T-helper 1 cell treated with Interleukin-12 subunit alpha and Interleukin-12 subunit beta and Interleukin-4 antibody, amounts not matched to agents 30 ng/mL and 1 ng/mL, for 36 hours (primary cell): Measurements from ENCODE around the gene KRTAP12-4. TPM values are rescaled to one million over a fixed set of nuclear protein-coding genes. Genes with fewer than 3 reads are reported as not detected.
"Not testable (repeated sequence)": the region's sequence is repeated elsewhere in the genome, so short reads cannot be mapped to it uniquely, and the experiment has no call there.

ENCODE experiments used
- intact Hi-C: fragments of 100-400 bp; cut with micrococcal nuclease; formaldehyde crosslinking; loops from one replicate; pipeline ENCODE4 v1.15.1; 2024
- total RNA-seq: library from RNA; stranded (reverse); gene quantifications from 2 replicates; pipeline ENCODE4 v1.2.3, GENCODE V29; 2022

The KRTAP12-4 gene
- total RNA-seq, 1 donor from 2014 or later = not detected

DNA sequence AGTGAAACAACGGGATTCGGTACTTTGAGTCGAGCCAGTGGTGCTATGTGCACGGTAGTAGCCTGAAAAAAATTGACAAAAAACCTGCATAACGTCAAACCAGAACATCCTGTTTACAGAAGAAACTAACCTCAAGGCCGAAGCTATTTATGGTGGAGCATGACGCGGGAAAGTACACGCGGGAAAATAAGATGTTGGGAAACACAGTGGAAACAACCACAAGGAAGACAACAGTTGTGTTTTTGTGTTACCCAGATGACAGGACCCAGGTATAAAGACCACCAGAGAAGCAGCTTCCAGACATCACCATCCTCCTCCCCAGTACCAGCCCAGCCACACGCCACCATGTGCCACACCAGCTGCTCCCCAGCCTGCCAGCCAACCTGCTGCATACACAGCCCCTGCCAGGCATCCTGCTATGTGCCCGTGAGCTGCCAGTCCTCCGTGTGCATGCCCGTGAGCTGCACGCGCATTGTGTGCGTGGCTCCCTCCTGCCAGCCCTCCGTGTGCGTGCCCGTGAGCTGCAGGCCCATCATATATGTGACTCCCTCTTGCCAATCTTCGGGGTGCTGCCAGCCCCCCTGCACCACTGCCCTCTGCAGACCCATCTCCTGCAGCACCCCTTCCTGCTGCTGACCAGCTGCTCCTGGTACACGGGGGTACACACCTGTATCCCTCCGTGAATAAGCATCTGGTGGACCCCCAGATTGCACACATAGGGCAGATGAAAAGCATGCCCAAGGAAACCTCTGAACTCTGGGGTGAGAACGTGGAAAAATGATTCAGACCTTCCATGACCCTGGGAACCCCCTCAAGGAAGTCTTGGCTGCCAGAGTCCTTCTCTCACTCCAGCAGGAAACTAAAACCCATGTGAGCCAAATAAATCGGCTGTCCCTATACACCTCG lies 3.4 kb upstream of the KRTAP12-4 start, which contains the start of gene KRTAP12-3:
TSS of gene KRTAP12-3 (plus strand) at position 298 of the 906 bp plus-strand sequence. CDS start at position 346, 48 bp downstream.
- intact Hi-C loops = loop anchor here (1.0 to 10.0 kb wide), 4 partner anchors 13 to 147 kb away; partner anchors contain the start of gene UBE2G2

DNA sequence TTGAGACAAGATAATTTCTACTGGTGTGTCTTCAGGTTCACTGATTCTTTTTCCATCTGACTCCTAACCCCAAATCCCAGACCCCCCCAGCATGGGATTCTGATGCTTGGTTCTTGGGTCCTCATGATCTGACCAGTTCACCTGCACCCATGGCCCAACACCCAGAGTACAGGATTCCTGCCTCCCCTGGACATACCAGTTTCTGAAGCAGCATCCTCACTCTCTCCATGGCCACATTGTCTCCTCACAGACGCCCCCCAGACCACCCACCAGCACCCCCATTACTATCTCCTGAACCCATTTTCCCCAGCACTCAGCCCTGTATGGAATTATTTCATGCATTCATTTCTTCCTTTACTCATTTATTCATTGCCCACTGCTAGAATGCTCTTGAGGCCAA lies 2.4 kb upstream of the KRTAP12-4 start:
- intact Hi-C loops = loop anchor here (1.0 to 10.0 kb wide), 3 partner anchors 38 to 148 kb away; partner anchors contain the start of gene UBE2G2

GRCh38 chr21:44653656-44654575 lies 543 bp downstream of the KRTAP12-4 start:
- intact Hi-C loops = loop anchor here (10.0 kb wide), 1 partner anchor 151 kb away; the partner anchor contains the start of gene UBE2G2

- intact Hi-C loops = loop anchor here (10.0 kb wide), 1 partner anchor 152 kb away; the partner anchor contains the start of gene UBE2G2
Measured at GRCh38 chr21:44653123-44653522, 1.3 kb downstream of the KRTAP12-4 start.

DNA sequence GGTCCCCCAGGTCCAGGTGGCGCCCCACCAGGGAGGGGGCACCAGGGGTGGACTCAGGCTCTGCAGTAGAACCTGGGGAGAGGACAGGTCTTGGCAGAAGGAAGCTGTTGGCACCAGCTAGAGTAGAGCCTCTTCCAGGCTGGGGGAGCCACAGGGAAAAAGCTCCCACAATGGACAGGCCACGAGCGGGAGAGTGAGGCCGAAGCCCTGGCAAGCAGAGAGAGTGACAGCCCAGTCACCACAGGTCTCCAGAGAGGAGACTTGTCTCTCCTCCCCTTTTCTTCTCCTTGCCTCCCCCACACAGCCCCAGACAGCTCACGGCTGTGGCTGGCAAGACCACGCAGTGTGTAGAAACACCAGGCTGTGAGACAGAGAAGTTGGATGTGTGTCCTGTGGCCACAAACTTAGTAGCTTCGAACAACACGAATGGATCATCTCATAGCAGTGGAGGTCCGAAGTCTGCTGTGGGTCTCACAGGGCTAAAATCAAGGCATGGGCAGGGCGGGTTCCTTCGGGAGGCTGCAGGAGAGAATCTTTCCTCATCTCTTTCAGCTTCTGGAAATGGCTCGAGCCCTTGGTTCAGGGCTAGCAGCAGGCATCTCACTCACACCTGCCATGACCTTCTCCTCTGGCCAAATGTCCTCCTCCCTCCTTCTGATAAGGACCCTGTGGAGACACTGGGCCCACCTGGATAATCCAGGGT lies 3.3 kb downstream of the KRTAP12-4 start:
- intact Hi-C loops = loop anchor here (10.0 kb wide), 1 partner anchor 154 kb away; the partner anchor contains the start of gene UBE2G2

- intact Hi-C loops = loop anchor here (10.0 kb wide), 1 partner anchor 154 kb away; the partner anchor contains the start of gene UBE2G2
Measured at GRCh38 chr21:44650265-44650972, 4.0 kb downstream of the KRTAP12-4 start.

DNA sequence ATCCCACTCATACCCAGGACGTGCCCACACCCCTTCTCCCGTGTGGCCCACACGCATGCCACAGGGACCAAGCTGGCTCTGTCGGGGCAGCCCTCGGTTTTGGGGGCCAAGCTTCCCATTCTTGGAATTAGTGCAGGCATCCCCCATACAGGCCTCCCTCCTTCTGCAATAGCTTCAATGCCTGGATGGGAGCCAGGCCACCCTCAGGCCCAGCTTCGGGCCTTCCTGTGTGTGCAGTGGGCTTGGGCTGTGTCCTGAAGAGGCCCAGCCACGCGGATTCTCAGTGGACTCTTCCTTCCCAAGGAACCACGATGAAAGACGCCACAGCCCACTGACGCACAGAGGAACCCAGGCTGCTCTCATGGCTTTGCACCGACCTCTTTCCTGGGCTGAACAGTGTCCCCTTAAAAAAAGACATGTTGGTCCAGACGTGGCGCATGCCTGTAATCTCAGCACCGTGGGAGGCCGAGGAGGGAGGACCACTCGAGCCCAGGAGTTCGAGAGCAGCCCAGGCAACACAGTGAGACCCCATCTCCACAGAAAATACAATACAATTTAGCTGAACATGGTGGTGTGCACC lies 4.8 kb downstream of the KRTAP12-4 start:
- intact Hi-C loops = loop anchor here (10.0 kb wide), 1 partner anchor 155 kb away; the partner anchor contains the start of gene UBE2G2

DNA sequence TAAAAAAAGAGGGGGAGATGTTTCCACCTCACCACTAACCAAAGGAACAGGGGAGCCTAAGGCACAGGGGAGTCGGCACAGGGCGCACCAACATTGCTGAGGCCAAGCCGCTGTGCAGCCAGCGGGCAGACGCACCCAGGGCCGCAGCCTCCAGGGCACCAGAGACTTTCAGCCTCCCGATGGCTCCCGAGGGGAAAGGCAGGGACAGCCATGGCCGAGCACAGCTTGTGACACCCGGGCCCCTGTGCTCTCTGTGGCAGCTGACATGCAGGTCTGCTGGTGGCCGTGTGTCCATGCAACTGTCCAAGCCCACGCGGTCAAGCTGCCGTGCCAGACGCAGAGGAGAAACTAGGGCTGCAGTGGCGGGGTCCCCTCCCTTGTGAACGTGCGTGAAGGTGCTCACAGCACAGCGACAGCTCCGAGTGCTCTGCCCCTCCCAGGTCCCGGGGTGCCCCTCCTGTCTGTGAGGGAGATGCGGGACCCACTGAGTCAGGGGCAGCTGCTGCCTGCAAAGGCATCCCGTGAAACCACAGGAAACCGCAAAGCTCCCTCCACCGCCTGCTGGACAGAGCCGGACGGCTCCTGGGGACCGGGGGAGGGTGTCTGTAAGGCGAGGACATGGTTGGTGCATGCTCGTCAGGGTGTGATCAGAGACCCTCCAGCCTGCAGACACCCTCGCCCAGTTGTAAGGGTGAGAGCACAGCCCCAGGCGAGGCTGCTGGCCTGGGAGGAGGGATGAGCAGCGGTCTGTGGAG lies 5.7 kb downstream of the KRTAP12-4 start:
- intact Hi-C loops = no loop called here

GRCh38 chr21:44647222-44647552 lies 7.3 kb downstream of the KRTAP12-4 start:
- intact Hi-C loops = no loop called here

- intact Hi-C loops = not testable (repeated sequence)
Measured at GRCh38 chr21:44646366-44647221, 7.9 kb downstream of the KRTAP12-4 start, which contains the start of gene KRTAP10-11. KRTAP10-11 (plus strand) TSS chr21:44646414; CDS start chr21:44646459, 45 bp downstream.

DNA sequence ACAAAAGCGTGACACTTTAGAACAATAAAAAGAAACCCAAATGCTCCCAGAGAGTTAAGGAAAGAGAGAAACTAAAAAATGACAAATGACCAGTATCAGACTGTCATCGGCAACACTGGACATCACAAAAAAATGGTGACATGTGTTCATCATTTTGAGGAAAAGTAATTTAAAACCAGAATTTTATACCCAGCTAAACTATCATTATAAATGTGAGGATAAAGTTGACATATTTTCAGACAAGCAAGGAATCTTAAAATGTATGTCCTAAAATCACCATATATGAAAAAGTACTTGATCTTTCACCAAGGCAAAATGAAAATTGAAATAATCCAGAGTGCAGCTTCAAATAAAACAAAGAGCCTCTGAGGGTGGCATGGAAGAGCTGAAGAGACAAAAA lies 9.6 kb downstream of the KRTAP12-4 start:
- intact Hi-C loops = loop anchor here (2.0 kb wide), 1 partner anchor 14 kb away; no protein-coding TSS in a partner anchor

GRCh38 chr21:44643741-44644310 lies 10.6 kb downstream of the KRTAP12-4 start:
- intact Hi-C loops = loop anchor here (2.0 kb wide), 1 partner anchor 15 kb away; no protein-coding TSS in a partner anchor

DNA sequence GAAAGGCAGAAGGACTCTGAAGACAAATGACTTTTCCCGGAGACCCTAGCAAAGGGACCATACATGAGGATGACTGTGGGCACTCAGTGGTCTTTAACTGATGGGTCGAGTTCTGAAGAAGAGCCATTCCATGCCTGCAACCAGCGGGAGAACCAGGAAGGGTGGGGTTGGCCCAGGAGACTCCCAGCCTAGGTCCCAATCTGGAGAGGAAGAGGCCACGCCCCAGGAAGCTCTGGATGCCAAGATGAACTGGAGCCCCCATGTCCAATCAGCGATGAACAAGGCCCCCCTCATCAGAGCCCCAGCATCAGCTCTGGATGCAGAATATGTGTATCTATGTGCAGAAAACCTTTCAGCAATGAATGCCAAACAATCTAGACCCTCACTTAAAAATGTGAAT lies 13.7 kb downstream of the KRTAP12-4 start:
- intact Hi-C loops = no loop called here

DNA sequence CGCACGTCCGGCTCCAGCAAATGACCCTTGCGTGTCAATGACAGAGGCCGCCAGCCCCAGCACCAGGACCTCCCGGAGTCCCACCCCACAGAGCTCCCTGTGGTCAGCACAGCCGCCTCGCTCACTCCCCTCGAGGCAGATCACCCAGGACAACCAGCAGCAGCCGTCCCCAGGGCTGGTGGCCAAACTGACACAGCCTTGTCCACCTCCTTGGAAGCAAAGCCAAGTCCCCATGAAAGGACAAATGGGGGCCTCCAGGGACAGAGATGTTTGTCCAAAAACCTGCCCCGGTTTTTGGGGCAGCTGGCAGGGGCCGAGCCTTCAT lies 15.2 kb downstream of the KRTAP12-4 start:
- intact Hi-C loops = no loop called here

DNA sequence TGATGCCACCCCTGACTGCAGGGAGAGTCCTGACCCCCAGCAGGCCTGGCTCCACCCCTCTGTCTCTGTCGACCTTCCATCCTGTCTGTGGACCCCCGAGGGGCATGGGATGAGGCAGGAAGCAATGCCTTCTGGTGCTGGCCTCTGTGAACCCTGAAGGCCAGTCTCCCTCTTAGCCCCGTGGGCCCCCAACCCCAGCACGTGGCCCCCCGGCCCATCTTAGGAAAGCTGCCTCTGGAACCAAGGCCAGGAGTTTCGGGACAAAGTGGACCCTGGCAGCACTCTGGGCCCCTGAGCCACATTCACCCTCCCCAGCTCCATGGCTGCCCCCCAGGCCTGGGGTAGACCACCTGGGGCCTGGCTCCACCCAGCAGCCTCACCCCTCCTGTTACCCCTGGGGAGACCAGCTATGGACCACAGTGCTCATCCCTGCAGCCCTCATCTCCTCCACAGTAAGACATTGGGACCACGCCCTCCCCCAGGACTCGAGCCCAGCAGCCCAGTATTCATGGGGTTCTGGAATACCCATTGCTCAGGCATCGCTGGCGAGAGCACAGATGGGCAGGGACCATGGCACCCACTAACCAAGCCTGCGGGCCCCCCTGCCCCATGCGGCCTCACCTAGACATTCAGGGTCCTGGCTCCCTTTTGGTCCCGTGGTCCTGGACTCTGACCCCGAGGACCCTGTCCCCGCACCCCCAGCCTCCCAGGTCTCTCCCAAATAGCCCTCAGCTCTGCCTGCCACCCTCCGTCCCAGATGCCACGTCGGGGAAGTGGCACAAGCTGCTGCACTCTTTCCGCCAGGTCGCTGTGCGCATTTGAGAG lies 15.7 kb downstream of the KRTAP12-4 start:
- intact Hi-C loops = not testable (repeated sequence)

GRCh38 chr21:44637851-44638348 lies 16.6 kb downstream of the KRTAP12-4 start:
- intact Hi-C loops = not testable (repeated sequence)
